ENCODE results near the gene ATF5. TPM values are rescaled to one million over a fixed set of nuclear protein-coding genes. Genes with fewer than 3 reads are reported as not detected.
A peak's percentile ranks its signal among the peaks of the same experiment; 100 is the strongest.
"Not testable (repeated sequence)": the region's sequence is repeated elsewhere in the genome, so short reads cannot be mapped to it uniquely, and the experiment has no call there.

Gene ATF5
- polyA plus RNA-seq, 3 donors, result 20.6 to 28.6 (median 26.0) TPM

DNA sequence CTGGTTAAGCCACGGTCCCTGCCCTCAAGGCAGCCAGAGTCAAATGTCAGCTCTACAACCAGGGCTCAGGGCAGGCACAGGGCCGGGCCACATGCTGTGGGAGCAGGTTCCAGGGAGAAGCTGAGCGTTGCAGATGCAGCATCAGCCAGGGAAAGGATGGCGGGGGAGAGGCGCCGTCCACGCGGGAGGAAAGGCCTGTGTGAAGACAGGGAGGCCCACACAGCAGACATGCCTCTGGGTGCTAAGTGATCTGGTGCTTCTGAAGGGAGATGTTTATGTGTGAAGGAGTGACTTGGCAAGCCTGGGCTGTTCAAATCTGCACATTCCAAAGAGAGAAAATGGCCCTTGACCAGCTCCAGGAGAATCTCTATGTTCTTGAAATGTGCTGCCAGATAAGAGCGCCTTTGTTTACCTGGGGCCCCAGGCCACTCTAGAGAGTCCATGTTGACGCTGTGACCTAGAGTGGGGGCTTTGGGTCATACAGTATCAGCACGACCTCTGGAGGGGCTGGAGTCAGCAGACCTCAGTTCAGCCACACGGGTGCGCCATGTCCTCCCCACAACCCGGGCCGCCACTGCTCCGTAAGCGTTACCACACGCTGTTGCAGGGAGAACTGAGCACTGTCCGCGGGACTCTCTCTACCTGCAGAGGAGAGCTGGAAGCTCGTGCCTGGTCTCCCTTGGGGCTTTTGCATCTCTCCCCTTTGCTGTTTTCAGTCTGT lies 15.9 kb upstream of the ATF5 start:
- no peak for DNase-seq (ENCODE audit: extremely low read depth in 1 of 11, low read depth in 9 of 11, low spot score in 4 of 11)

DNA sequence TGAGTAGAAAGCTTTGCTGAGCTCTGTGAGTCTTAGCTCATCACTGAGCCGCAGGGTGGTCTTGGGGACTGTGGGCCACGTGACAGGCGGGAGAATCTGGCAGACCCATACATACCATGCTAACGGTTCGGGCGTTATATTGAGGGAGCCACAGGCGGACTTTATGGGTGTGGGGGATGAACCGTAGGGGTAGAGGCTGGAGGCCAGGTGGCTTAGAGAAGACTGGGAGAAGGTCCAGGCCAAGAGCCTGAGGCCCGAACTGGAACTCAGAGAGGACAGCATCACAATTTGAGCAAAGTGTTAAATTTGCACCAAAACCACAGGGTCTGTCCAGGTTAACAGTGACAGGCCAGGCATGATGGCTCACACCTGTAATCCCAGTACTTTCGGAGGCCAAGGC lies 15.3 kb upstream of the ATF5 start:
- DNase-seq (ENCODE audit: extremely low read depth in 1 of 11, low read depth in 9 of 11, low spot score in 4 of 11), result no peak

DNA sequence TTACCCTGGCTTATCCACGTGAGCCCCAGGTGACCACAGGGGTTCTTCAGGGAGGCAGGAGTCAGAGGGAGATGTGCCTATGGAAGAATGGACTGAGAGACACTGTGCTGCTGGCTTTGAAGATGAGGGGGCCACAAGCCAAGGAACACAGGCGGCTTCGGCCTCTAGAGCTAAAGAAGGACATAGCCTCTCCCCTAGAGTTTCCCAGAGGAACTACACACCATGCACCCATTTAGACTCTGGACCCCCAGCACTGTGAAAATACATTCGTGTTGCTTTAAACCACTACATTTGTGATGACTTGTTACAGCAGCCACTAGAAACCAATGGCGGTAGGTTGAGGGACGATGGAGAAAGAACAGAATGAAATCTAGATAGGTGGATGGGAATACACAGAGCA lies 13.7 kb upstream of the ATF5 start:
- DNase-seq (ENCODE audit: extremely low read depth in 1 of 11, low read depth in 9 of 11, low spot score in 4 of 11), result no peak

DNA sequence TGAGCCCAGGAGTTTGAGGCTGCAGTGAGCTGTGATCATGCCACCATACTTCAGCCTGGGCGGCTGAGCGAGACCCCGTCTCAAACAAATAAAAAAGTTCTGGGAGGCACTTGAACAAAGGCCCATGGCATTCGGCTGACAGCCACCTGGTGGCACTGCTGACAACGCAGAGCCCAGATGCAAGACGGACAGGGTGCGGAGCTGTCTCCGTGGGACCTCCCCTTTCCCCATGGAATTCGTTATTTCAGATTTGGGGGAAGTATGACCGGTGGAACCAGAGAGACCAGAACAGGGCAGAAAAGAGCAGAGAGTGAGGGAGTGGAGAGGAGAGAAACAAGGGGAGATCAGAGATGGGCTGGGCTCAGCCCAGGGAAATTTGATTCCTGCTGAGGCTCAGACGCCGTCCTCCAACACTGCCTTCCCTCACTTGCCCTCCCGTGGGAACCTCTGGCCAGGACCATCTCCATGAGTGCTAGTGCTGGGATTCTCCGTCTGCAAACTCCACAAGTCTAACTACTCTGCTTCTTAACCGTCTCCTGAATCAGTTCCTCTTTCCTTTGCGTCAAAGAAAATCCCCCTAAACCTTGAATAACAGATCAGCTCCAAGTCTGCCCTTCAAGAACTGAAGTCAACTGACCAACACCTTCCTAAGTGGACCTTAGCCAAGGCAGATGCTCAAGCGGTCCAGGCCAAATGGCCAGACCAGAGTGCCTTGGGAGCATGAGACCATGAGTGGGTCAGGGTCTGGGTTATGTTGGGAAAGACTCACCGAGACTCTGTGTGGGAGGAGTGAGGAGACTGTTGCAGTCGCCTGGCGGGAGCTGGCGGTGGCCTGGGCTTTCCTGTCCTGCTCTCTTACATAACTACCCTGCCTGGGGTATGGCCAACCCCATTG lies 11.9 kb upstream of the ATF5 start:
- no peak for DNase-seq (ENCODE audit: extremely low read depth in 1 of 11, low read depth in 9 of 11, low spot score in 4 of 11)

DNA sequence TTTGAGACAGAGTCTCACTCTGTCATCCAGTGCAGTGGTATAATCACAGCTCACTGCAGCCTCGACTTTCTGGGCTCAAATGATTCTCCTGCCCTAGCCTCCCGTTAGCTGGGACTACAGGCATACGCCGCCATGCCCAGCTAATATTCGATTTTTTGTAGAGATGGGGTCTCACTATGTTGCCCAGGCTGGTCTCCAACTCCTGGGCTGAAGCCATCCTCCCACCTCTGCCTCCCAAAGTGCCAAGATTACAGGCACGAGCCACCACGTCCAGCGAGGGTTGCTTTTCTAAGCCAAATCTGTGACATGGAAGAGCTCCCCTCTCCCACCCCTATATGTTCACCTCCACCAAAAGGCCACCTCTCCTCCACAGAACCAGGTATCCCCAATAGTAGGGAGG lies 10.9 kb upstream of the ATF5 start:
- no peak for DNase-seq (ENCODE audit: extremely low read depth in 1 of 11, low read depth in 9 of 11, low spot score in 4 of 11)

DNA sequence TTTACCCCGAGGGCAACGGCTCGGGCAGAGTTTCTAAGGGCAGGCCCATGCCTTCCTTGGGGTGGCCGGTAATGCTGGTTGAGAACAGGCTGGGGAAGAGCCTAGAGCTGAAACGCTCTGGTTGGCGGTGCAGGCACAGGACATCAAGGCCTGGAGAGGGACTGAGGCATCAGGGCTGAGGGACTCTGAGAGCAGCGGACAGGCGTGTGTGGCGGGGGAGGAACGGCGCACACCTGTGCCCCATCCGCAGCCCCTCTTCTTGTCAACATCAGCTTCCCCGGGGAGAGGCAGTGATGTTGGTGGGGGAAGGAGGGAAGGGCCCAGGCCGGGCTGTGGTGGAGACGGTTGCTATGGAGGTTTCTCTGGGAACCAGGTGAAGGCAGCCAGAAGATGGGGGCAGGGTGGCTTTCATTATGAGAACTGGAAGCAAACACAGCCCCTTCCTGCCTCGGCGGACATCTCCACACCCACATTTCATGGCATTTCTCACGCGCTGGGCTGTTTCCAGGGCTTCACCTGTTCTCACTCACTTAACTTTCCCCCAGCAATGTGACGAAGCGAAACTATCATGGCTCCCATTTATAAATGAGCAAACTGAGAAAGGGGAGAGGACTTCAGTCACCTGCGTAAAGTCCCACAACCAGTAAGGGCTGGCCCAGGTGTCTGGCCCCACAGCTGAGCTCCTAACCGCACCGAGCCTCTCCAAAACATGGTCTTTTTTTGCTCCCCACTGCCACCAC lies 8.2 kb upstream of the ATF5 start:
- no peak for DNase-seq (ENCODE audit: extremely low read depth in 1 of 11, low read depth in 9 of 11, low spot score in 4 of 11)

DNA sequence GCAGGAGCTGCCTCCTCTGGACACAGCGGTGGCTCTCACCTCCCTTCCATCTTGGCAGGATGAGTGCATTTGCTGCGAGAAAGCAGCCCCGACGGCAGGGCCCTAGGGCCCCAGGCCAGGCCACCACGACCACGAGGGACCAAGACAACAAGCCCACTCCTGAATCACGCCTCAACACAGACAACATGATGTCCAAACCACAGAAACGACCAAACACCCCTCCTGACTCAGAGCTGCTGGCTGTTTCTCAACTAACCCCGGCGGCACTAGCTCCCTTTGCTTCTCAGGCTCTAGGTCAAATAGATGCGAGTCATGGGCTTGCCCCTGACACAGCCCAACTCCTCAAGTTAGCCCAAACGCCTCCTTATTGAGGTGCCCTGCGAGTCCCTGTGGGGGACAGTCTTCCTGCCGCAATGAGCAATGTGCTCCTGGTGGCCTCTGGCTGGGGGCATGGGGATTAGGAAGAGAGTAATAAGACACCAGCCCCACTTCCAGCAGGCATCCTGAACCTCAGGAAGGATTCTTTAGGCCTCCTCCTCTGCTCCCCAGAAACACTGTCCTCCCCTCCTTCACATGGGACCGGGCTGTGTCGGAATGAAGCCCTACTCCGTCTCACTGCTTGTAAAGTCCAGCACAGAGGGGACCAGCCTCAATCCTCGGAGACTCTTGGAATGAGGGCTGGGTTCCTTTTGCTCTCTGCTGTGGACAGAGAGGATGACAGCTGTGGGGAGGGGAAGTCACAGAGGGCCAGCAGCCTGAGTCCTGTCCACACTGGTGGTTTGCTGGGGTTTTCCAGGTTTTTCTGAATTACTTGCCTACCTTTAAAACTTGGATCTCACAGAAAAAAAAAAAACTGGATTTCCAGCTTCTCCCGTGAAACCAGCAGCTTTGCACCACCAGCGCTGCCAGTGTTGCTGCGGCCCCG lies 6.9 kb upstream of the ATF5 start:
- DNase-seq (ENCODE audit: extremely low read depth in 1 of 11, low read depth in 9 of 11, low spot score in 4 of 11), result no peak

DNA sequence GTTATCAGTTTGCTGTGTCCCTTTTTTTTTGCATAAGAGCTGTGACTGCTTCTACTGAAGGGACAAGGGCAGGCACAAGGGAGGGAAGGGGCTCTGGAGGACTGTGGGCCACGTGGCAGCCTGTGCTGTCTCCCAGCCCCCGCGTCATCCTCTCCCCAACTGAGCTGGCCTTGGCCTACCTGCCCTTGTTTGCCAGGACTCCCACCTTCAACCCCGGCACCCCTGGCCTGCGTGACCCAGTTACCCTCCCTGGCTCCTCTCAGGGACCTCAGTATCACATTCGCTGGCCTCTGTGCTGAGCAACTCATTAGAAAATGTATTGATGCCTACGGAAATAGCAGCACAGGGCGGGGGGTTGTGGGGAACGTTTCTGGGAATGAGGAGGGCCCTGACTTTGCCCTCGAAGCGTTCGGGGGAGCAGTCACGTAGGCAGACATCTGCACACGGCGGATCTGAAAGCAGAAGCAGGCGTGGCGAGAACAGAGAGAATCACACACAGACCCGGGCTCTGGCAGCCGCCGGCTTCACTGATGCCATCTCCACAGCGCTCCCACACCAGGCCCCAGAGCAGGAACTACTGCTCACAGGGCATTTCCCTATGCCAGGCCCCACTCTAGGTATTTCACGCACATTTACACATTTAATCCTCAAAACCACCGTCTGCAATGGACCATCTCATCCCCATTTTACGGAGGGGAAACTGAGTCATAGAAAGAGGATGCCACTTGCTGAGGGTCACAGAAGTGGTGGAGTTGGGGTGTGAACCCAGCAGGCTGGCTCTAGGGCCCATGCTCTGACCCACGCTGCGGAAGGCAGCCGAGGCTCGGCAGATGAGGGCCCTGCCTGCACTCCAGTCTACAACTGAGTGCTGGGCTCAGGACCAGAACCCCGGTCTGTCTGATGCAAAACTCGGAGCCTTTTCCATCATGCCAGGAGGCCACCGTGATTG lies 5.7 kb upstream of the ATF5 start:
- no peak for DNase-seq (ENCODE audit: extremely low read depth in 1 of 11, low read depth in 9 of 11, low spot score in 4 of 11)

DNA sequence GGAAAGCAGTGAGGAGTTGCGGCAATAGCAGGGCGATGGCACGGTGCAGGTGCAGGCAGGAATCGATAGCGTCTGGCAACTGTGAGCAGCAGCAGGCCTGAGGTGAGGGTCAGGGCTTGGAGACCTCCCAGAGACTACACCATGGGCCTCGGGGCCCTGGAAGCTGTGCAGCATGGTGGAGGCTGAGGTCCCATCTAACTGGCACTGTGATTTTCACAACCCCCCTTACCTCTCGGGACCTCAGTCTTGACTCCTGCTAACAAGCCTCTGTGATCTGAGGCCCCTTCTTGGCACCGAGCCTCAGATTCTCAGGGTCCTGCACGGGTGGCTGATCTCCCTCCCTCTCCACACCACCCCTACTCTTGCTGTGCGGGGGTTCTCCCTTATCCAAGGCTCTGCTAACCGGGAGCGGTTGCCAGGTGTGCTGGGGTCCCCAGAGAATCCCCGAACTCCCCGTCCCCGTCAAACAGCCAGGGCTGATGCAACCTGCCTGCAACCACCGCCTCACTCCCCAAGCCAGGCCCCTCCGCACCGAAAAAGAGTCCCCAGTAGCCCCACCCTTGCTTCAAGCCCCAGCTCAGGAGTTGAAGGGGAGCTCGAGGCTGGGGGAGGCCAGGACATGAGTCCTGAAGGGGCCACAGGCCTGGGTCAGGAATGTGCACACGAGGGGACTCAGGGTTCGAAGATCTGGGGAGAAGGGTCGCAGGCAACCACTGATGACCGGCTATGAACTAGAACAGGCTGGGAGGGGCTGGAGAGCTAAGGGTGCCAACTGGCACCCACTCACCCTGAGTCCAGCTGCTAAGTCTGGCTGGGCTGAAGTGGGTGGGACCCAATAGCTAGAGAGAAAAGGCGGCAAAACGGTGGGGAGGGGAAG lies 4.8 kb upstream of the ATF5 start:
- no peak for DNase-seq (ENCODE audit: extremely low read depth in 1 of 11, low read depth in 9 of 11, low spot score in 4 of 11)

DNA sequence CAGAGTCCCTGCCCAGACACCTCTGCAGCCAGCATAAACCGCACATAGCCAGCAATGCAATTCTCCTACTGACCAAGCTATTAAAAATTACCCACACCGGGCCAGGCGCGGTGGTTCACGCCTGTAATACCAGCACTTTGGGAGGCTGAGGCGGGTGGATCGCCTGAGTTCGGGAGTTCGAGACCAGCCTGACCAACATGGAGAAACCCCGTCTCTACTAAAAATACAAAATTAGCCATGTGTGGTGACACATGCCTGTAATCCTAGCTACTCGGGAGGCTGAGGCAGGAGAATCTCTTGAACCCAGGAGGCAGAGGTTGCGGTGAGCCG lies 4.2 kb upstream of the ATF5 start:
- DNase-seq (ENCODE audit: extremely low read depth in 1 of 11, low read depth in 9 of 11, low spot score in 4 of 11), result not testable (repeated sequence)

DNA sequence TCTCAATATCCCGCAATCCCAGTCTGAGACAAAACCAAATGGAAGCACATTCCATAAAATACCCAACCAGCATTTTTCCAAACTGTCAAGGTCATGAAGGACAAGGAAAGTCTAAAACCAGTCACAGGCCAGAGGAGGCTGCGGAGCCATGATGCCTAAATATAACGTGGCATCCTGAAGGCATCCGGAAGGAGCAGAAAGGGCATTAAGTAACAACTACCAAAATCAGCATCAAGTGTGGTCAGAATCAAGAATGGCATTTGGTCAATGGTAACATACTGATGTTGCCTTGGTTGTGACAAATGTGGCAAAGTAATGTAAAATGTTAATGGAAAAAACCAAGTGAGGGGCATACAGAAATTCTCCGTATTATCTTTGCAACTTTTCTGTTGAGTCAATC lies 3.5 kb upstream of the ATF5 start:
- no peak for DNase-seq (ENCODE audit: extremely low read depth in 1 of 11, low read depth in 9 of 11, low spot score in 4 of 11)

DNA sequence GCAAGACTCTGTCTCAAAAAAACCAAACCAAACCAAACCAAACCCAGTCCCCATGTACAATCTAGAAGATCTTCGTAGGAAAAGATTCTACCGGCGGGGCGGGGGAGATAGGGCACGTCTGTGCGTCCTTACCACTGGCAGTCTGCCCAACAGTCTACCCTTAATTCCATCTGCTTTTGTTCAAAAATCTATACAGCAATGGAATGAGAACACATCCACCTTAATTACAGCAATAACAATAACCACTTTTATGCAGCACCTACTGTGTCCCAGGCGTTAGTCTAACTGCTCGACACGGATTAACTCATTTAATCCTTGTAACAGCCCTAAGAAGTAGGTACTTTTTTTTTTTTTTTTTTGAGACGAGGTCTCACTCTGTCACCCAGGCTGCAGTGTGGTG lies 2.5 kb upstream of the ATF5 start:
- no peak for DNase-seq (ENCODE audit: extremely low read depth in 1 of 11, low read depth in 9 of 11, low spot score in 4 of 11)

DNA sequence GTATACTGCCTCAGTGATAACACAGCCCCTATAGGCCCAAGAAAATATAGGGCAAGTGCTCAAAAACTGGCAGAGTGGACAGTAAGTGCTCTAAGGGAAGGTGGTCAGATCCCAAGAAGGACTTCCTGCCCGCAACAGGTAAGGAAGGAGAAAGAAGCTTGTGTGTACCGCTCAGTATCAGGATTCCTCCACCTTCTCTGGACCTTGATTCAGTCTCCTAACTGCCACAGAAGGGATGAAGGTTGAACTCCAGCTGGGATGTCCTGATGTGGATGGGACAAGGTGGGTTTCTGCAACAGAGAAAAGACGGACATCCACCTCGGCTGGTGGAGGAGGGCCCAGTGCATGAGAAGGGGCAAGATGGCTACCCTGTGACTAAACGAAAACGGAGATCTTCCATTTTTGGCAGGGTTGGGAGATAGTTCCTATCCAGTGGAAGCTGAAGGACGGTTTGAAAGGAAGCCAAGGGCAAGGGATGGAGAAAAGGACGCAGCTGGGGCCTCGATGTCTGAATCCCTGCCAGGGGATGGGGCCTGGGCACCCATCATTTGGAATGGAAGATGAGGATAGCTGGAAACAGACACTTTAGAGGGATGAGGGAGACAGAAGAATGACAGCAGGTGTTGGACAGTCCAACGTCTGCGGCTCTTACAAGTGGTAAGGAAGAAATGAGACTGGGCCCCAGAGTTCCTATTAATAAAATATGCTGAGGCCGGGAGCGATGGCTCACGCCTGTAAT lies 1.3 kb upstream of the ATF5 start:
- no peak for DNase-seq (ENCODE audit: extremely low read depth in 1 of 11, low read depth in 9 of 11, low spot score in 4 of 11)

DNA sequence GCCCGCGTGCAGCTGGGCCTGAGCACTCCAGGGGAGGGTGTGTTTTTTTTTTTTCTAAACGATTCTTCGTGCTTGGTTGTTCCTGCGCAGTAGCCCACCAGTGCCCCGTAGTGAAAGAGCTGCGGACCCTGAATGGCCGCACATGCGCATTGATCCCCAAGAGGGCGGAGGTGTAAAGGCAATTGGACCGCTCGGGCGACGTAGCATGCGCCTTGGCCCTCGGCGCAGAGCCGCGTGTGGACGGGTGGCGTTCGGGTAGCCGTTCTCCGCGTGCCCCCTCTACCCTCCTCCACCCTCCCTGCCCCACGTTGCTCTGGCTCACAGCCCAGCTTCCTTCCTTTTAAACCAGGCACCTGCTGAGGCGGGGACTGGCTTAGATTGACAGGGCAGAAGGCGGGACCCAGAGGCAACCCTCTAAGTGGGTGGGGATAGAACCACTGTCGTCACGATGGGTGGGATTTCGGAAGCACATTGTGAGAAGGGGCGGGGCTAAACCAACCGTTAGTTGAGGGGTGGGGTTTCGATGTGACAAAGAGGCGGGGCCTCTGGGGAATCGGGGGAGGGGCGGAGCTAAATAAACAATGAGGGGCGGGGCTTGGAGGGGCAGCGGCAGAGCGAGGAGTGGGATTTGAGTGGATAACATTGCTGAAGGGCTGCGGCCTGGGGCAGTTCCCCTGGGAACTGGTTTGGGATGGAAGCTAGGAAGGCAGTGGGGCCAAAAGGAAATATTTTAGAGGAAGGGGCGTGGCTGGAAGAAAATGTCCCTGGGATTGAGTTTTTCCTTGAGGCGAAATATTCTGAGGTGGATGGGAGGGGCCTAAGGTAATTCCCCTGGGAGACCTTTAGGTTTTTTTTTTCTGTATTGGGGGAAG lies 842 bp downstream of the ATF5 start:
- DNase-seq (ENCODE audit: extremely low read depth in 1 of 11, low read depth in 9 of 11, low spot score in 4 of 11), result peak; percentile 81 to 94 (median 89)

DNA sequence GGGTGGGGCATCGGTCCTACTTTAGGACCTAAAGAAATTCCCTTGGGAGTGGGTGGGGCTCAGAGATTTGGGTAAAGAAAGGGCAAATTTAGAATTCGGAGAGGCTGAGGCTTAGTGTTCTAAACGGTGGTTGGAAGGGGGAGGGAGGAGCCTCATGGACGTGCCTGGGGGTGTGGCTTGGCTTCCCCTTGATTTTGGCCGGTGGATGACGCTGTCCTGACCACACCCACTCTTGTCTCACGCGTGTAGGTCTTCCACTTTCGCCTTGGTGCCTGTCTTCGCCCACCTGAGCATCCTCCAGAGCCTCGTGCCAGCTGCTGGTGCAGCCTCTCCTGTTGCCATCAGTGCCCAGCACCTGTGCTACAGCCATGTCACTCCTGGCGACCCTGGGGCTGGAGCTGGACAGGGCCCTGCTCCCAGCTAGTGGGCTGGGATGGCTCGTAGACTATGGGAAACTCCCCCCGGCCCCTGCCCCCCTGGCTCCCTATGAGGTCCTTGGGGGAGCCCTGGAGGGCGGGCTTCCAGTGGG lies 1.5 kb downstream of the ATF5 start:
- DNase-seq (ENCODE audit: extremely low read depth in 1 of 11, low read depth in 9 of 11, low spot score in 4 of 11), result no peak

Measured in renal cortex interstitium (tissue), 11 donors.